ENCODE measurements around the gene KRTAP10-10.
"Not testable (repeated sequence)": the region's sequence is repeated elsewhere in the genome, so short reads cannot be mapped to it uniquely, and the experiment has no call there.

The KRTAP10-10 gene, protein sequence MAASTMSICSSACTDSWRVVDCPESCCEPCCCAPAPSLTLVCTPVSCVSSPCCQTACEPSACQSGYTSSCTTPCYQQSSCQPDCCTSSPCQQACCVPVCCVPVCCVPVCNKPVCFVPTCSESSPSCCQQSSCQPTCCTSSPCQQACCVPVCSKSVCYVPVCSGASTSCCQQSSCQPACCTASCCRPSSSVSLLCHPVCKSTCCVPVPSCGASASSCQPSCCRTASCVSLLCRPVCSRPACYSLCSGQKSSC

DNA sequence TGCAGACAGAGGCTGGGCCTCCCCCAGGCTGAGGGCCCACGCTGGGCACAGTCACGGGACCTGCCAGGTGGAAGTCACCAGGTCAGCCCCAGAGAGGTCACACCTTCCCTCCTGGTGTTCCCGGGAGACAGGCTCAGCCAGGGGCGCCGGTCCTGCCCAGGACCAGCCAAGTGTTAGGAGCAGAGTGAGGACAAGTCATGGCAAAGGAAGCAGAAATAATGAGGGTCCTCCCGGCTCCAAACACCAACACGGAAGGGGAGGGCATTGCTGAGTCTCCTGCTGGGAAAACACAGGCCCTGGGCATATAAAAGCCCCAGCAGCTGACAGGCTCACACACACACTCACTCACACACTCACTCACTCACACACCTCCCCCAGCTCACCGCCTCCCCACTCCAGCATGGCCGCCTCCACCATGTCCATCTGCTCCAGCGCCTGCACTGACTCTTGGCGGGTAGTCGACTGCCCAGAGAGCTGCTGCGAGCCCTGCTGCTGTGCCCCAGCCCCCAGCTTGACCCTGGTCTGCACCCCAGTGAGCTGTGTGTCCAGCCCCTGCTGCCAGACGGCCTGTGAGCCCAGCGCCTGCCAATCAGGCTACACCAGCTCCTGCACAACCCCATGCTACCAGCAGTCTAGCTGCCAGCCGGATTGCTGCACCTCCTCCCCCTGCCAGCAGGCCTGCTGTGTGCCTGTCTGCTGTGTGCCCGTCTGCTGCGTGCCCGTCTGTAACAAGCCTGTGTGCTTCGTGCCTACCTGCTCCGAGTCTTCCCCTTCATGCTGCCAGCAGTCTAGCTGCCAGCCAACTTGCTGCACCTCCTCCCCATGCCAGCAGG lies at the start of gene KRTAP10-10:
Gene KRTAP10-10, plus strand, starts transcription at position 339 of the 833 bp plus-strand sequence. Its CDS starts 62 bp downstream, at position 401.
- in situ Hi-C loops (cut with MboI; ENCODE audit: low sequenced_read_pairs) = no loop called here

DNA sequence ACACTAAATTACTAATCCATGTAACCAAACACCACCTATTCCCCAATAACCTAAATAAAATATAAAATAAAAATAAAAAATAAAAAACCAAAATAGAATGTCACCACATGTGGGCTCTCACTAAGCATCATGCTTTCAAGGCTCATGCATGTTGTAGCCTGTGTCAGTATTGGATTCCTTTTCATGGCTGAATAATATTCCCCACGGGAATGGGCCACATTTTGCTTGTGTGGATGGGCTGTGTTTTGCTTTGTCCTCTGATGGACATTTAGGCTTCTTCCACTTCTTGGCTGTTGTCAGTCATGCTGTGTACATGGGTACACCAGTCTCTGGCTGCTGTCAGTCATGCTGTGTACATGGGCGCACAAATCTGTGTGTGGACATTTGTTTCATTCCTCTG lies 48.1 kb upstream of the KRTAP10-10 start:
- in situ Hi-C loops (cut with MboI; ENCODE audit: low sequenced_read_pairs) = no loop called here

DNA sequence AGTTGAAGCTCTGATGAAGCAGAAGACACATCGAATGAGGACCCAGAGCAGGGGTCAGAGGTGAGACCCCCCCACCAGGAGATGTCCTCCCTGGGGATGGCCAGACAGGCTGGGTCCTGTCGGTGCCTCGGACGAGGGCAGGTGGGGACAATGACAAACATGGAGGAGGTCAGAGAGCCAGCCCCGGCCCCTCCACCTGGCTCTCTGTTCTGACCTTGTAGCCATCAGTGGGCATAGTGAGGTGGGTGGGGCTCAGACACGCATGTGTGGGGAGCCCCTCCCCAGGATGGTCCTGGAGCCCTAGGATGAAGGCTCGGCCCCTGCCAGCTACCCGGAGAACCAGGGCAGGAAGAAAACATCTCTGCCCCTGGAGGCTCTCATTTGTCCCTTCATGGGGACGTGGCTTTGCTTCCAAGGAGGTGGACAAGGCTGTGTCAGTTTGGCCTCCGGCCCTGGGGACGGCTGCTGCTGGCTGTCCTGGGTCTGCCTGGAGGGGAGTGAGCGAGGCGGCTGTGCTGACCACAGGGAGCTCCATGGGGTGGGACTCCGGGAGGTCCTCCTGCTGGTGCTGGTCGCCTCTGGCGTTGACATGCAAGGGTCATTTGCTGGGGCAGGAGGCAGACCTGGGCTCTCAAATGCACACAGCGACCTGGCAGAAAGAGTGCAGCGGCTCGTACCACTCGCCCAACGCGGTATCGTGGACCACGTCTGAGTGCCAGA lies 47.4 kb upstream of the KRTAP10-10 start:
- in situ Hi-C loops (cut with MboI; ENCODE audit: low sequenced_read_pairs) = no loop called here

DNA sequence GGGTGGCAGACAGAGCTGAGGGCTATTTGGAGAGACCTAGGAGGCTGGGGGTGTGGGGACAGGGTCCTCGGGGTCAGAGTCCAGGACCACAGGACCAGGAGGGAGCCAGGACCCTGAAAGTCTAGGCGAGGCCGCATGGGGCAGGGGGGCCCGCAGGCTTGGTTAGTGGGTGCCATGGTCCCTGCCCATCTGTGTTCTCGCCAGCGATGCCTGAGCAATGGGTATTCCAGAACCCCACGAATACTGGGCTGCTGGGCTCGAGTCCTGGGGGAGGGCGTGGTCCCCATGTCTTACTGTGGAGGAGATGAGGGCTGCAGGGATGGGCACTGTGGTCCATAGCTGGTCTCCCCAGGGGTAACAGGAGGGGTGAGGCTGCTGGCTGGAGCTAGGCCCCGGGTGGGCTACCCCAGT lies 46.8 kb upstream of the KRTAP10-10 start:
- in situ Hi-C loops (cut with MboI; ENCODE audit: low sequenced_read_pairs) = no loop called here

DNA sequence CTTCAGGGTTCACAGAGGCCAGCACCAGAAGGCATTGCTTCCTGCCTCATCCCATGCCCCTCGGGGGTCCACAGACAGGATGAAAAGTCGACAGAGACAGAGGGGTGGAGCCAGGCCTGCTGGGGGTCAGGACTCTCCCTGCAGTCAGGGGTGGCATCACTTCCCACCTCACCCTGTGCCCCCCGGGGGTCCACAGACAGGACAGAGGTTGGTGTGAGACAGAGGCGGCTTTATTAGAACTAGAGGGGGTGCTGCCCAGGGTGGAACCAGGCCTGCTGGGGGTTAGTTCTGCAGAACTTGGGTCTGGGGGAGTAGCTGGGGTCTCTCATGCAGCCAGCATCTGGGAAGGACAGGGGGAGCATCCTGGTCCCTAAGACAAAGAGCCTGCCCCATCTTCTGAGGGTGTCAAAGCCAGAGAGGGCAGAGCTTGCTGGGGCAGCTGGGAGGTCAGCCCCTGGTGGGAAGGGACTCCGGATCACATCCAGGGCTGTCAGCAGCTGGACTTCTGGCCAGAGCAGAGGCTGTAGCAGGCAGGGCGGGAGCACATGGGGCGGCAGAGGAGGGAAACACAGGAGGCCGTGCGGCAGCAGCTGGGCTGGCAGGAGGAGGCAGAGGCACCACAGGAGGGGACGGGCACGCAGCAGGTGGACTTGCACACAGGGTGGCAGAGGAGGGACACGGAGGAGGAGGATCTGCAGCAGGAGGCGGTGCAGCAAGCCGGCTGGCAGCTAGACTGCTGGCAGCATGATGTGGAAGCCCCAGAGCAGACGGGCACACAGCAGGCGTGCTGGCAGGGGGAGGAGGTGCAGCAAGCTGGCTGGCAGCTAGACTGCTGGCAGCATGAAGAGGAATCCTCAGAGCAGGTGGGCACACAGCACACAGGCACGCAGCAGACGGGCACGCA lies 46.0 kb upstream of the KRTAP10-10 start:
- in situ Hi-C loops (cut with MboI; ENCODE audit: low sequenced_read_pairs) = not testable (repeated sequence)

DNA sequence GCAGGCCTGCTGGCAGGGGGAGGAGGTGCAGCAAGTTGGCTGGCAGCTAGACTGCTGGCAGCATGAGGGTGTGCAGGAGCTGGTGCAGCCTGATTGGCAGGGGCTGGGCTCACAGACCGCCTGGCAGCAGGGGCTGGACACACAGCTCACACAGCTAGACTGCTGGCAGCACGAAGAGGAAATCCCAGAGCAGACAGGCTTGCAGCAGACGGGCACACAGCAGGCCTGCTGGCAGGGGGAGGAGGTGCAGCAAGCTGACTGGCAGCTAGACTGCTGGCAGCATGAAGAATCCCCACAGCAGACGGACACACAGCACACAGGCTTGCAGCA lies 45.4 kb upstream of the KRTAP10-10 start:
- in situ Hi-C loops (cut with MboI; ENCODE audit: low sequenced_read_pairs) = not testable (repeated sequence)

DNA sequence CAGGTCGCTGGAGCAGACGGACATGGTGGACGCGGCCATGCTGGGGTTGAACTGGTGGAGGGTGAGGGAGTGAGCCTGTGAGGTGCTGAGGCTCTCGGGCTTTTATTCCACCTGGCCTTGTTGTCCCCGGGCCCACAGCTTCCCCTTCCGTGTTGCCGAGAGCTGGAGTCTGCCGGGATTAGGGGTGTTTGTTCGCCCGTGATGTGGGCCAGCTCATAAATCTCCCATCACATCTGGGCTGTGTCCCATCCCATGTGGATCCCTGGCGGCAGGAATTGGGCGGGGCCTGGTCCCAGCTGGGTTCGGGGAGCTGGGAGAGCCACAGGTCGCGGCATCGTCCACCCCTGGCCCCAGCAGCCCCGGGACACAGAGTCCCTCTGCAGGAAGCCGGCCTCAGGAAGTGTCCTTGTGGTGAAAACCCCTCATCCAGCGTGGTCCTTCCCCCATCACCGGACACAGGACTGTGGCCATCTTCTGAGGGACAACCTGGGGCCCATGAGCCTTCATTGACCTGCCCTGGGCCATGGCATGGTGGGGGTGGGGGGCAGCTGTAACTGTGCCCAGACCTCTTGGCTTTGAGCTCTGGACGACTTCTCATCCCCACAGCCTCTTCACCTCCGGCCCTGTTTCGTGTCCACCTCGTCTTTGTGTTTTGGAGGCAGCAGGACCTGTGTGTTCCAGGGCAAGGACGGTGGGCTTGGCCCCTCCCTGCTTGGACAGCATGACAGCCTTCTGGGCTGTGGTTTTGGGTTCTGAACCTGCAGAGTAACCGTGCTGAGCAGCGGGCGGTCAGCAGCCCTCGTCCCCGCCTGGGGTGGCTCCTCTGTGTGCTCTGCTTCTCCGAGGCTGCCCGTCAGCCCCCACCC lies 44.5 kb upstream of the KRTAP10-10 start, which contains the start of gene KRTAP10-6:
Gene KRTAP10-6, minus strand, starts transcription at position 60 of the 866 bp plus-strand sequence. Its CDS starts 21 bp downstream, at position 39.
- in situ Hi-C loops (cut with MboI; ENCODE audit: low sequenced_read_pairs) = no loop called here

DNA sequence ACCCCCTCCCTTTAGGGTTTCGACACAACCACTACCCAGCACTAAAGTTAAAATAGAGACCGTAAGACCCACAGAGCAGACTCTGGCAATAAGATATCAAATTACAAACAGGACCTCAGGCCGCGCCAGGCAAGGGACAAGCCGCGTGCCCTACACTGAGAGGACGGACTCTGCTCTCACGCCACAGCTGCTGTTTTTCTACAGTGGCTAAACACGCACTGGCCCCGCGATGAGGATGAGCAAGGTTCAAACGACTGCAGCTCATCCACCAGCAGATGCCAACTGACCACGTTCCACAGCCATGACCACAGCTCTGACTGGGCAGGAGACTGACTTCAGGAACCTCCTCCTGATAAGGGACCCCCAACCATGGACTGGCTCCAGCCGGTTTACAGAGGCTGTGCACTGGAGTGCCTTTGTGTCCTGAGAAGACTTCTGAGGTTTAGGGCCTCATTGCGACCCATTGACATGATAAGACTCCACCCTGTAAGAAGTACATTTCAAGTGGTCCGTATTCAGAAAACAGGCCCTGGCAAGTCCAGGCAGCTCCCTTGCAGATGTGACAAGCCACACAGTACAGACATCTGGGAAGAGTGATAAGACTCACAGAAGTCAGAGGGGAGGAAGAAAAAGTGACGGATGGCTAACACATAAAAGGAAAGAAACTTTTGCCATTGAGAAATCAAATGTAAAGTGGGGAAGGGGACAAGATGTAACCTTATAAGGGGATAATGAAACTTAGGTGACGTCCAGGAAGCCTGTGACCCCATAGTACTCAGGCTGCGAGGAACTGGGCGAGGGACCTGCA lies 43.4 kb upstream of the KRTAP10-10 start:
- in situ Hi-C loops (cut with MboI; ENCODE audit: low sequenced_read_pairs) = no loop called here

DNA sequence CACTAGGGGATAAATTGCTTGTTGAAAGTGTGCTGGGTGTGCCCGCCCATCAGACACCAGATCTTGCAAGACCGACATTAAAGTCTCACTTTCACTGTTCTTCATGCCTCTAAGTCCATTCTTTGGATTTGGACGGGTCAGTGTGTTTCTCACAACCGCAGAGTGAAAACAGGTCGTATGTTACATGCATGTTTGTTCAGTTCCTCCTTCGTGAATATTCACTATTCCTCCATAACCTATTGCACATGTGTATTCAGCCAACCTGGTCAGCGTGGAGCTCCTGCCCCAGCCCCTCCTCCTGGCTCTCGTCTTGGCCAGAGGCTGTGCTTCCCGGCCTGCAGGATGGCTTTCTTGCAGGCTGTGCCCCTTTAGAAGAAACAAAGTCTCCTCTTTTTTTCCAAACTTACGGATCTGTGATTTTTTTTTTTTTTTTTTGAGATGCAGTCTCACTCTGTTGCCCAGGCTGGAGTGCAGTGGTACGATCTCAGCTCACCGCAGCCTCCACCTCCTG lies 42.7 kb upstream of the KRTAP10-10 start:
- in situ Hi-C loops (cut with MboI; ENCODE audit: low sequenced_read_pairs) = no loop called here

DNA sequence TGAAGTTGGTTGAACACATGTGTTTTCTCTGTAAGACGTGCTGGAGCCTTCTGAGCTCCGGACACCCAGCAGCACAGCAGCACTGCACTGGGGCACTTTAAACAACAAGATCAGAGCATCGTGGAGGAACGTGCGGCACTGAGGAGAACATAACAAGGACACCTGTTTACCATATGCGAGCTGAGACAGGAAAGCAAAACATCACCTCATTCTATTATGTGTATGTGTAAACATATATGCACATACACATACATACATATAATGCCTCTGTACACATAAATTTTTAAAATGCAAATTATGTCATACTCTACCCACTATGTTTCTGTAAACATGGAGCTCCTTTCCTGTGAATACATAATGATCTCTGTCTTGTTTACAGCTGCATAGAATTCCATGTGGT lies 41.6 kb upstream of the KRTAP10-10 start:
- in situ Hi-C loops (cut with MboI; ENCODE audit: low sequenced_read_pairs) = no loop called here

DNA sequence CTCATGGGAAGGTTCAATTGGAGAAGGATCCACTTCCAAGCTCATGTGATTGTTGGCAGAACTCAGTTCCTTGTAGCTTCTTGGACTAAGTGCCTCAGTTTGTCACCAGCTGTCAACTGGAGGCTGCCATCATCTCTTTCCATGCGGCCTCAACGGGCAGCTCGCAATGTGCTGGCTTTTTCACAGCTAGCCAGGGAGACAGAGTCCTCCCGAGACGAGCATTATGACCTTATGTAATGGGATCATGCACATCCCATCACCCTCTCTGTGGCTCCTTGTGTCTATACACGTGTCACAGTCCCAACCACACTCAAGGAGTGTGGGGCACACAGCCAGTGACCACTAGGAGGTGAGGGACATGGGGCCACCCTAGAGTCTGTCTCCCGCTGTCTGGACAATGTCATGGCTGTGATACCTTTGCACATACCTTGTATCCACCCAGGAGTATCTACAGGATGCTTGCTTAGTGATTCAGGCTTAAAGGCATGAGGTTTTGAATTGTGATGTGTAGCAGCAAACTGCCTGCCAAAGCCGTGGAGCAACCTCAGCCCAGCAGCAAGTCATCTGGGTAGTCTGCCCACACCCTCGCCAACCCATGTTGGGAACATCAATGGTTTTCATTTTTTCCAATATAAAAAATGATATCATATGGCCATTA lies 41.0 kb upstream of the KRTAP10-10 start:
- in situ Hi-C loops (cut with MboI; ENCODE audit: low sequenced_read_pairs) = no loop called here

DNA sequence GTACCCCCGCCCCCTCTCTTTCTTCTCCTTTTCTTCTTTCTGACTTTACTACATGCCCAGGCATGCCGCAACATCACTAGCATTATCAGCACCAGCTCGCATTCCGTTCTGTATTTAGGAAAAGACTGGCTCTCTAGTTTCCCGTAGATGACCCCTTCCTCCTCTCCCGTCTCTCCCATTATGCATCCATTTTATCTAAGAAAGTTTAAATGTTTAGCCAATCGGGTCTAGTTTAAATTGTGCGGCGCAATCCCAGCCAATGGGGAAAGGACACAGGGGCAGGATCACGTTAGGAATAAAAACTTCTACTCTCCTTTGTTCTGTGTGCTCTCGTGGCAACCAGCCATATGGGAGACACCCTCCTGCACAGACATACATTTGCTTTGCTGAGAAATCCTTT lies 39.1 kb upstream of the KRTAP10-10 start:
- in situ Hi-C loops (cut with MboI; ENCODE audit: low sequenced_read_pairs) = no loop called here

DNA sequence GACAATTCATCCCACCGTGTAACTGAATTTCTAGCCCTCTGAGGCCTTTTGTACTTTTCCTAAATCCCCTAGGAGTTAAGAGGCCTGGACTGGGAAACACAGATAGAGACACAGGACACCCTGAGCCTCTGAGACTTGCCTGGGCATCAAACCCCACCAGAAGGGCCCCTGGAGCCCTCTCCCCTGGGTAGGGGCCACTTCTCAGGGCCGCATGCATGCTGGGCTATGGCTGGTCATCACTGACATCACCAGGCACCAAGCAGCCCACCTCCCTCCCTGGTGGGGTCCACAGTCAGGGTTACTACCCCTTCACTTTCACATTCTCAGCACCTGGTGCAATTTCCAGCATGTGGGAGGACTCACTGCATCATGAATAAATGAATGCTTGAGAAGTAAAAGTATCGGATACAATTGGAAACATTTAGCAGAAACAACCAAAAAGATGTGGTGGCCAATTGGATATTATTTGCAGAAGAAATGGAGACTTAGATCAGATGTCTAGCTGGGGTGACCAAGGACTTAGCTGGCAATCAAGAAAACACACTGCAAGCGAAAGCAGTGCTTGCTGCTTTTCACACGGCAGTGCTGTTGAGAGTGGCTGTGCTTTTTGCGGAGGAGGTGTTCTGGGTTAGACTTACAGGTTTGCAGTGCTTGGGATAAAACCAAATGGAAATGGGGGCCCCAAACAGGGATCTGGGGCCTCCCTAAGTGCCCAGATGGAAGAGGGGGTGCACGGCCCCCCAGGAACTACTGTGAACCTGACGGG lies 37.7 kb upstream of the KRTAP10-10 start:
- in situ Hi-C loops (cut with MboI; ENCODE audit: low sequenced_read_pairs) = no loop called here

DNA sequence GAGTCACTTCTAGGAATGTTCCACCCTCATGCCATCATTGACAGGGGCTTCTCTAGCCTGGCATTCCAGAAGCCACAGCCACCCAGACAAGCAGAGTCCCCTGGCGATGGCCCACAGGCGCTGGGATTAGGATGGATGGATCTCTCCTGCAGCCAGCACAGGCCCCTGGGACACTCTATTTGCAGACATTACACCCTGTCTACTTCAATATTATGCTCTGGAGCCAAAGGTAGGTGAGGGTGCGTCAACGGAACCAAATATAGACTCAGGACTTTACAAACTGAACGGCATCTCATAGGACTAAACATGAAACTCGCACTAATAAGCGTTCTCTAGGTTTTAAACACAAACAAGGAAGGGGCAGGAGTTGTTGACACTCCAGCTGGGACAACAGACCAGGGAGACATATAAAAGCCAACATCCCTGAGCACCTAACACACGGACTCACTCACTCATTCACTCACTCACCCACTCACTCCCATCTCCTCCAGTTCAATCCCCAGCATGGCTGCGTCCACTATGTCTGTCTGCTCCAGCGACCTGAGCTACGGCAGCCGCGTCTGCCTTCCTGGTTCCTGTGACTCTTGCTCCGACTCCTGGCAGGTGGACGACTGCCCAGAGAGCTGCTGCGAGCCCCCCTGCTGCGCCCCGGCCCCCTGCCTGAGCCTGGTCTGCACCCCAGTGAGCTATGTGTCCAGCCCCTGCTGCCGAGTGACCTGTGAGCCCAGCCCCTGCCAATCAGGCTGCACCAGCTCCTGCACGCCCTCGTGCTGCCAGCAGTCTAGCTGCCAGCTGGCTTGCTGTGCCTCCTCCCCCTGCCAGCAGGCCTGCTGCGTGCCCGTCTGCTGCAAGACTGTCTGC lies 36.8 kb upstream of the KRTAP10-10 start, which contains the start of gene KRTAP10-7:
Gene KRTAP10-7, plus strand, starts transcription at position 480 of the 861 bp plus-strand sequence. Its CDS starts 25 bp downstream, at position 505.
- in situ Hi-C loops (cut with MboI; ENCODE audit: low sequenced_read_pairs) = not testable (repeated sequence)

DNA sequence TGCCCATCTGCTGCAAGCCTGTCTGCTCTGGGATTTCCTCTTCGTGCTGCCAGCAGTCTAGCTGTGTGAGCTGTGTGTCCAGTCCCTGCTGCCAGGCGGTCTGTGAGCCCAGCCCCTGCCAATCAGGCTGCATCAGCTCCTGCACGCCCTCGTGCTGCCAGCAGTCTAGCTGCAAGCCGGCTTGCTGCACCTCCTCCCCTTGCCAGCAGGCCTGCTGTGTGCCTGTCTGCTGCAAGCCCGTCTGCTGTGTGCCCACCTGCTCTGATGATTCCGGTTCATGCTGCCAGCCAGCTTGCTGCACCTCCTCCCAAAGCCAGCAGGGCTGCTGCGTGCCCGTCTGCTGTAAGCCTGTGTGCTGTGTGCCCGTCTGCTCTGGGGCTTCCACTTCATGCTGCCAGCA lies 36.1 kb upstream of the KRTAP10-10 start:
- in situ Hi-C loops (cut with MboI; ENCODE audit: low sequenced_read_pairs) = not testable (repeated sequence)

Measured in HL-60/S4 (cell line).